GM21786 (cell line): ENCODE measurements around the gene MRPL2.
"Not testable (repeated sequence)": the region's sequence is repeated elsewhere in the genome, so short reads cannot be mapped to it uniquely, and the experiment has no call there.

ENCODE experiments used
- ATAC-seq: cut with Tn5 transposase; IDR thresholded peaks from one replicate; pipeline ENCODE4 v1.9.1; 2021; ENCODE audit not compliant: unreplicated experiment

Gene MRPL2

GRCh38 chr6:43082806-43083655, 23.8 kb upstream of the MRPL2 start:
- ATAC-seq, result no peak

- ATAC-seq, result not testable (repeated sequence)
Measured at GRCh38 chr6:43081922-43082321, 22.7 kb upstream of the MRPL2 start.

- ATAC-seq, result no peak
Measured at GRCh38 chr6:43081043-43081442, 21.8 kb upstream of the MRPL2 start.

- no peak for ATAC-seq
Measured at GRCh38 chr6:43078691-43079090, 19.5 kb upstream of the MRPL2 start.

- no peak for ATAC-seq
Measured at GRCh38 chr6:43077981-43078511, 18.8 kb upstream of the MRPL2 start.

GRCh38 chr6:43077333-43077809, 18.1 kb upstream of the MRPL2 start:
- ATAC-seq, result no peak

- no peak for ATAC-seq
Measured at GRCh38 chr6:43076464-43077332, 17.5 kb upstream of the MRPL2 start.

GRCh38 chr6:43075670-43076463, 16.6 kb upstream of the MRPL2 start, which contains the start of gene PTK7:
Gene PTK7 (plus strand): TSS chr6:43076314. CDS start chr6:43076489, 175 bp downstream.
- no peak for ATAC-seq

GRCh38 chr6:43074847-43075669, 15.8 kb upstream of the MRPL2 start:
- ATAC-seq, result no peak

GRCh38 chr6:43070028-43070632, 10.9 kb upstream of the MRPL2 start:
- ATAC-seq, result no peak

GRCh38 chr6:43062818-43063217, 3.6 kb upstream of the MRPL2 start:
- no peak for ATAC-seq

GRCh38 chr6:43061861-43062260, 2.6 kb upstream of the MRPL2 start:
- ATAC-seq, result no peak

GRCh38 chr6:43060755-43061633, 1.8 kb upstream of the MRPL2 start:
- ATAC-seq, result no peak

- ATAC-seq, result no peak
Measured at GRCh38 chr6:43060034-43060754, 960 bp upstream of the MRPL2 start.

GRCh38 chr6:43058531-43058930, 703 bp downstream of the MRPL2 start:
- ATAC-seq, result no peak

- no peak for ATAC-seq
Measured at GRCh38 chr6:43055966-43056365, 3.3 kb downstream of the MRPL2 start.

GRCh38 chr6:43054206-43054943, 4.9 kb downstream of the MRPL2 start:
- ATAC-seq, result no peak
